KG1 (cell line): ENCODE measurements around the gene NTN3.

ENCODE experiments used
- DNase-seq: peaks from one replicate; lab custom pipeline; 2025; lab: John Stamatoyannopoulos, UW

NTN3 gene

GRCh38 chr16:2514333-2515179 is 43.5 kb downstream of the NTN3 start:
- no peak for DNase-seq

GRCh38 chr16:2515180-2515851 is 44.2 kb downstream of the NTN3 start:
- no peak for DNase-seq

- DNase-seq: no peak
These were observed 45.5 kb downstream of the NTN3 start for GRCh38 chr16:2516391-2517240.

GRCh38 chr16:2517954-2518605 is 47.0 kb downstream of the NTN3 start:
- no peak for DNase-seq

GRCh38 chr16:2518823-2519710 is 48.0 kb downstream of the NTN3 start:
- DNase-seq: no peak

GRCh38 chr16:2519711-2520080 is 48.6 kb downstream of the NTN3 start:
- no peak for DNase-seq

- DNase-seq: peak; percentile 39
These were observed 49.1 kb downstream of the NTN3 start, which contains the start of gene AMDHD2 for GRCh38 chr16:2520097-2520783. TSS of gene AMDHD2 (plus strand) at chr16:2520371. CDS start at chr16:2520459, 88 bp downstream.

- DNase-seq: no peak
These were observed 49.9 kb downstream of the NTN3 start for GRCh38 chr16:2520784-2521531.
